NCI-H1694 treated with DMSO at 0.1 percent for 48 hours (cell line): ENCODE measurements around the gene ZNF618.

Experiments used
- DNase-seq: peaks from one replicate; lab custom pipeline; 2025; lab: John Stamatoyannopoulos, UW

ZNF618 gene

DNA sequence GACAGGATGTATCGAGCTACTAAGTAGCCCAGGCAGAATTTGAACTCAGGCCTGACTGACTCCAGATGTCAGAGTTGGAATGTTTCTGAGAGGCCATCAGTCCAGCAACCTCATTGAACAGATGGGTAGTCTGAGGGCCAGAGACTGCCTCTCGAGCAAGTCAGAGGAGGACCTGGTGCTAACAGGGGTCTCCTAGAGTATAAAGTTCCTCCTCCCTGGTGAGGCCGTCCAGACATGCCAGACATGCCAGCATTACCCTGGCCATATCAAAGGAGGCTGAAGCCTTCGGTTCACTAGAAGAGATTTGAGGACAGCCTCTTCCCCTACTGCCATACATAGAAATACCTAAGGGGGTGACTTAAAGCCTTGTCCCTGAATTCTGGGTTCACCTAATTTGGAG lies 81.2 kb downstream of the ZNF618 start:
- DNase-seq = no peak

DNA sequence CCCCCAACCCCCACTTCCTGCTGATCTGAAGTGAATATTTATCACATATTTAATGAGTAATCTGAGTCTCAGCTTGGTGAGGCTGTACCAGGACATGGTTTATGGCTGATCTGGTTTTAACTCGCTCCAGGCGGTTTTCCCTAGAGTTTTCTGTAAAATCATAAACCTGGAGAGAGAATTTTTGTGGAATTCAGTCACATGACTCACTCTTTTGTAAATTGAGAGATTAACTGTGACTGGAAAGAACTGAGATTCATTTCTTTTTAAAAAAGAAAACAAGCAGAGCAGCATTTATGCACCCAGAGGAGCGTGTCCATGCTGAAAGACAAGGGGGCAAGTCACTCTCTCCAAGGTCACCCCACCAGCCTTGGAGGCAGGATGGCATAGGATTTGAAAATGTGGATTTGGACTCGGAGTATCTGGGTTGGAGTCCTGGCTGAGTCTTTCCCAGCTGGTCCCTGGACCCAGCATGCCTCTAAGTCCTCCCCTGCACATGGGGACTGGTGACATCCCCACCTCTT lies 81.8 kb downstream of the ZNF618 start:
- DNase-seq = no peak

GRCh38 chr9:113958556-113958955 lies 82.4 kb downstream of the ZNF618 start:
- no peak for DNase-seq

DNA sequence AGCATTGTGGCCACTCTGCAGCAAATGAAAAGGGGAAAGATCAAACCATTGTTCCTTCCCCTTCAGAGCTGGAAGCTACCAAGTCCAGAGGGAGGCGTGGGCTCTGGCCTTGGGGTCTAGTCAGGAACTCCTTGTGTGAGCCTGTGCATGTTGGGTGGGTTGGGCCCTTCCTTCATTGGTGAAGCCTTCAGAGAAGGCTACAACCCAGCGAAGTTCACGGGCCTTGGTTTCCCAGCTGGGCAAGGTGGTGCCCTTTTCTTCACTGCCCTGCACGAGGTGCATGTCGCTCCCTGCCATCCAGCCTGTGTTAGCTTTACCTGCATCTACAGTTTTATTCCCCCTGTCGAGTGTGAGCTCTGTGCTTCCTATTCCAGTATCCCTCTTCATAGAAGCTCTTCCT lies 84.7 kb downstream of the ZNF618 start:
- DNase-seq = no peak

GRCh38 chr9:113962396-113962795 lies 86.3 kb downstream of the ZNF618 start:
- DNase-seq = no peak

DNA sequence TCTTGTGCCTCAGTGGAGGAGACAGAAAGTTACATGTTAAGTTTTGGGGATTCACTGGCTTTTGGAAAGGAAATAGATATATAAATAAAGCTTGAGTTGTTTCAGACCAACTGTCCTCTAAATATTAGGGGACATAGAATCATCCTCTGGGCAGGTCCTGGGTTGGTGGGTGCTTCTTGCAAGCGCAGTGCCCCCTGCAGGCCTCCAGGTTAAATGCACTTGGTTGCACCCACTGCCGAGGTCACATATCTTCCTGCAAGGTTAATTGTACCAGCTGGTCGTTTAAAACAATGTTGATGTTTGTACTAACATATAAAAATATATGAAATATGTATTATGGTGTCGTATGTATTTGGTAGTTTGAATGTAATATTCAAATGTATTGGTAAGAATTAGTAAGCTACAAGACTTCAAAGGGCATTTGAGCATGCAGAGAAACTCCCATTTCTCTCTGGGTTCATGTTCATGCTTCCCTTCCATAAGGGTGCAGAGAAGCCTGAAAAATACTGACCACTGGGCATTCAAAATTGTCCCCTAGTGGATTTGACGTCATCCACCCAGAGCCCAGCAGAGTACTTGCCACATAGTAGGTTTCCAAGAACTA lies 87.0 kb downstream of the ZNF618 start:
- DNase-seq = peak; percentile 24

DNA sequence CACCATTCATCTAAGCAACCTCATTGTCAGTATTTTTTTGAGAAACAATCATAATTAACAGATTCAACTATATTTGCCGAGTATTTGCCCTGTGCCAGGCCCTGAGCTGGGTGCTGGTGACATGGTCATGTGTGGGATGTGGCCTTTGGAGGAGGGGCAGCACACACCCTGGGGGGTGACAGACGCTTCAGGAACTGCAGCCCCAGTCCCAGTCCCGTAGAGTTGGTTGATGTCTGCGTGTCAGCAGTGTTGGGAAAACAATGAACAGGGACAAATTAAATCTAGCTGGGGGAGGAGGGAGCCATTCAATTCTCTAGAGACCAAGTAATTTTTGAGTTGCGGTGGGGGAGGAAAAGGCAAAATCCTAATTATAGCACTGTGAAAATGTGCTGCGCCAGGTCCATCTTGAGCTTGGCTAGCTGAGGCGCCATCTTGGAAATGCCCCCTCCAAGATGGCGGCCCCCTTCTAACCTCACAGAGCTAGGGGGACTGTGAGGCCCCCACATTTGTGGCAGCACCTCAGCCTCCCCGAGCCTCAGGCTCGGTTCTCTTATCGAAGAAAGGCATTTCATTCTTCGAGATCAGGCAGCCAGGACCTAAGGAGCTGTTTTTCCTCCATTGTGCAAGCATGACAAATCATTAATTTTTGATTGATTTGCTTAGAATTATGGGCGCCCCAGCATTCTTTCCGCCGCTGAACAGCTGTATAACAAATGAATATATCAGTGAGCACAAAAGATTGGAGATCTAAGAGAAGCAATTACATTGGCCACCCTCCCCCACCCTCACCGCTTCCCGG lies 87.8 kb downstream of the ZNF618 start:
- no peak for DNase-seq

DNA sequence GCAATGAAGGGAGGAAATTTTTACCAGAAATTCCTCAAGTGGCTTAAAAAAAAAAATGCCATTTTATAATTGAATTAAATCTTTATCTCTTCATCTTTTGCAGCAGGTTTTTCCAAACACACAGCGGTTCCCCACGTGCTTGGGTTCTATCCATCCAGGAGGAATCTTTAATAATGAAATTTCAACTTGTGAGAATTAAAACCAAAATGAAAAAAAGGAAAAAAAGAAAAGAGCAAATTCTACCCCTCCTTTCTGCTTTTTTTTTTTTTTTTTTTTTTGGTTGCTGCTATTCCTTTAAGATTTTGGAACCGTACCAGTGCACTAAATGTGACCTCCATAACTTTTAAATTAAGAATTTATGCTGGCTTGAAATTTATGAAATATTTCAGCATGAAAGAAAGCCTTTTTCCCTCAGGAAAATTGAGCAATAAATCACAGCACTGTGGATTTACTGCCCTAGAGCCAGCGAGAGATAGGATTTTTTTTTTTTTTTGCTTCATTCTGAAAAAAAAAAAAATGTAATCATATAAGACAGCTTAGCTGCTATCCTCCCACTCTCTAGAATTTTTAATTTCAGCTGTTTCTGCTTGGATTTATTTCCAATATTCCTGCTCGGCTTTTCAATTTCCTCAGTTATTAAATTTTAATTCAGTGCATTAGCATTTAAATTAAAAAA lies 88.5 kb downstream of the ZNF618 start:
- no peak for DNase-seq

- no peak for DNase-seq
Measured at GRCh38 chr9:113966394-113966793, 90.3 kb downstream of the ZNF618 start.

GRCh38 chr9:113967380-113967779 lies 91.3 kb downstream of the ZNF618 start:
- no peak for DNase-seq

DNA sequence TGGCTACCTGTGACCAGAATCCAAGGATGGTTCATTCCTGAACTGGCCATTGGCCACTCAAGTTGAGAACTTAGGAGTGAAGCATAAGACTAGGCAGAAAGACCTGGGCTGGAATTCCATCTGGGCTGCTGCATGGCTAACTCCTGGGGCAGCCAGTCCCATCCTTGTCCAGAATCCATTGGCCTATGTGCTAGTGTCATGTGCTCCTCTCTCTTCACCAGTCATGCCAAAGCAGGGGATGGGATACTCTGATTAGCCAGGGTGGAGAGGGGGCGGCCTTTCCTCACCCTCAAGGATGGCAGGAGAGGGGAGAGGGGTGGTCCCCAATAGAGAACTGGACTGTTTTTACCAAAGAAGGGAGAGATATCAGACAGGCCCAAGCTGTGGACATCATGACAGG lies 93.2 kb downstream of the ZNF618 start:
- no peak for DNase-seq

GRCh38 chr9:113973226-113973625 lies 97.1 kb downstream of the ZNF618 start:
- no peak for DNase-seq

DNA sequence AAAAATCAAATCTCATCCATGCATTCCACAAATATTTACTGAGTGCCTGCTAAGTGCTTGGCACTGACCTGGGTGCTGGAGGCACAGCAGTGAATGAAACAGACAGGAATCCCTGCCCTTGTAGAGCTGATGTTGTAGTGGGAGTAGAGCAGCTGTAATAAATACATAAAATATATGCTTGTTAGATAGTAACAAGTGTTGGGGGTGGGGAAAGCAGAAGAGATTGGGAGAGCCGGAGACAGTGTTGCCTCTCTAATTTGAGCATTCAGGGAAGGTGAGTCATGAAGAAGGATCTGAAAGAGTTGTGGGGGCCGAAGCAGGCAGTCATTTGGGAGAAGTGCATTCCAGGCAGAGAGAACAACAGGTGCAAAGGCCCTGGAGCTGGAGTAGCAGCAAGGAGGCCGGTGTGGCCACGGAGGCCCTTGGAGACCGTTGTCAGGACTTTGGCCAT lies 97.9 kb downstream of the ZNF618 start:
- no peak for DNase-seq

DNA sequence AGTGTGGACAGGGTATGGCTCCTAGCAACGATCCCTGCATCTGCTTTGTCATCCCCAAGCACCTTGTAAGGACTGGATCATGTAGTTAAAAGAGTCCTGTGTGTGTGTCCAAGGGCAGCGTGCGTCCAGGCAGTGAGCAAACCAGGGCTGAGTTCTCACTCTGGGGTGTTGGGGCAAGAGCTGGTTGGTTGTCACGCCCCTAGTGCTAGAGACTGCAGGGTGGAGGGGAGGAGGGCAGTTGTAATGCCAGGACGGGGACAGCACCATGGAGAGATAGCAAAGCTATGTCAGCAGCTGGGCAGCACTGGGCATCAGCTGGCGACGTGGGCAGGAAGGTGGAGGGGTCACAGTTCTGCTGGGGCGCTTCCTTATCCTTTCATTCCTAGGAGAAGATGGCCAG lies 100.8 kb downstream of the ZNF618 start:
- DNase-seq = no peak

DNA sequence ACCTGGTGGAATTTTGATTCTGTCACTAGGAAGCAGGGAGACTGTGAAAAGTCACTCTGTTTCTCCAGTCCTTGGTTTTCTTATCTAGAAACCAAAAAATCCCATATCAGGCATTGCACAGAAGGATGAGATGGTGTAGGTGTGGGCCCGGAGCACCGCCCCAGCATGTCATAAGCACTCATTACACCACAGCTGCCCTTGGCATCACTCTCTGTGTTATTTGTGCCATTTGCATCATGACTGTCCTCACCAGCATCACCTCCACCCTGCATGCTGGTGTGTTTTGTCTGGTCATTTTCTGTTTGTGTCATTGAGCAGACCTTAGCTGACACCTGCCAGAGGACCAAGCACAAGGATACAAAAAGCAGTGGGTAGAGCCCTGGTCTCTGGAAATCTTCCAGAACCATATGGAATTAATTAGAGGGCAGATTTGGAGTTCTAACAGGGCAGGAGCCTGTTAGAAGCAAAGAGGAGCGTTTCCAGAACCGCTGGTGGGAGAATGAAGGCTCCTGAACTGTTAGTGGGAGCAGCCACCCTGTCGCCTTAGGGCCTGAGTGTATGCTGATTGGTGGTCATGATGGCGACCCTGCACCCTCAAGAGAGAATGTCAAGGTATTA lies 102.7 kb downstream of the ZNF618 start:
- DNase-seq = peak; percentile 14

- DNase-seq = no peak
Measured at GRCh38 chr9:113979343-113980127, 103.4 kb downstream of the ZNF618 start.

- DNase-seq = no peak
Measured at GRCh38 chr9:113984639-113985380, 108.7 kb downstream of the ZNF618 start.

DNA sequence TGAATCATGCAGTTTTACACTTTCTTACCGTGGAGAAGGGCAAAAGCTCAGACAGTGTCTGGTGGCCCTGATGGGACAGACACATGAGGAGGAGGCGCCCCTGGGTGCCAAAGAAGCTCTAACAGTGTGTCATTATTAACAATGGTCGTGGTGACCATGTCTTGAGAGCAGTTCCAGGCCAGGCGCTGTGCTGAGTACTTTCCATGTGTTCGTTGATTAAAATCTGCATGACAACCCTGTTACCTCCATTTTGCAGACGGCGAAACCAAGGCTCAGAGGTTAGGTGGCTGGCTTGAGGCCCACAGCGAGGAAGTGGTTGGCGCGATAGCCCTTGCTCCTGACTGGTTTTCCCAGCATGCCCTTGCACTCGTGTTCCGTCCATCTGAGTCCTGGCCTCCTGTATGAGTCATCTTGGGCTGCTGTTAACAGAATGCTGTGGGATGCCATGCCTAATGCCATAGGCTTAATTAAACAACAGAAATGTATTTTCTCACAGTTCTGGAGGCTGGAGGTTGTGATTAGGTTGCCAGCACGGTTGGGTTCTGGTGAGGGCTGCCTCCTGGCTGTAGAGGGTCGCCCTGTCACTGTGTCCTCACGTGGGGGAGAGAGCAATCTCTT lies 110.0 kb downstream of the ZNF618 start:
- DNase-seq = no peak

- no peak for DNase-seq
Measured at GRCh38 chr9:113986931-113987330, 110.8 kb downstream of the ZNF618 start.

DNA sequence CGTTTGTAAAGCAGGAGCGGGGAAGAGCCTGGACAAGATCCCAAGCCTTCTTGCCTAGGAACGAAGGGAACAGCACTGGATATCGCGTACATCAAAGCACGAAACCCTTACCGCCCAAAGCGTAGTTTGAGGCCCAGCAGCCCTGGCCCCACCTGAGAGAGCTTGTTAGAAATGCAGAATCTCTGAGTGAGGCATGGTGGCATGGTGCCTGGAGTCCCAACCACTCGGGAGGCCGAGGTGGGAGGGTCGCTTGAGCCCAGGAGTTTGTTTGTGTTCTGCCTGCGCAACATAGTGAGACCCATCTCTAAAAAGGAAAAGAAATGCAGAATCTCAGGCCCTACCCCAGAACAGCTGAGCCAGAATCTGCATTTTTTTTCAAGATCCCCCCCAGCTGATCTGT lies 111.4 kb downstream of the ZNF618 start:
- no peak for DNase-seq
